Smooth muscle cell (in vitro differentiated cells): ENCODE measurements around the gene PHLDB1. TPM values are rescaled to one million over a fixed set of nuclear protein-coding genes. Genes with fewer than 3 reads are reported as not detected.

Source experiments
- DNase-seq: peaks from one replicate; lab custom pipeline; 2025; ENCODE audit not compliant: unreplicated experiment; lab: John Stamatoyannopoulos, UW
- H2AFZ ChIP-seq: fragments of 200-600 bp; sonication (generic); 2 replicates; pipeline ENCODE4 v1.6.0; 2016; ENCODE audit warnings: antibody characterized with exemption, low read depth, mild to moderate bottlenecking
- H3F3A ChIP-seq: fragments of 200-600 bp; sonication (generic); 2 replicates; pipeline ENCODE4 v1.6.0; 2017; ENCODE audit warnings: antibody characterized with exemption, low read depth
- H3K27ac ChIP-seq: fragments of 200-600 bp; sonication (generic); 2 replicates; pipeline ENCODE4 v1.5.1; 2016; ENCODE audit warnings: low read depth, mild to moderate bottlenecking
- H3K27me3 ChIP-seq: fragments of 200-600 bp; sonication (generic); 2 replicates; pipeline ENCODE4 v1.6.1; 2016; ENCODE audit warnings: low read depth, mild to moderate bottlenecking
- H3K36me3 ChIP-seq: fragments of 200-600 bp; sonication (generic); 2 replicates; pipeline ENCODE4 v1.5.1; 2016; ENCODE audit warnings: low read depth
- H3K4me1 ChIP-seq: fragments of 200-600 bp; sonication (generic); 2 replicates; pipeline ENCODE4 v1.5.1; 2016; ENCODE audit warnings: low read depth
- H3K4me2 ChIP-seq: fragments of 200-600 bp; sonication (generic); 2 replicates; pipeline ENCODE4 v1.6.0; 2016; ENCODE audit warnings: mild to moderate bottlenecking
- H3K4me3 ChIP-seq: fragments of 200-600 bp; sonication (generic); 2 replicates; pipeline ENCODE4 v1.5.1; 2016; ENCODE audit warnings: mild to moderate bottlenecking
- H3K79me2 ChIP-seq: fragments of 200-600 bp; sonication (generic); 2 replicates; pipeline ENCODE4 v1.6.0; 2016; ENCODE audit warnings: low read depth, mild to moderate bottlenecking
- H3K9ac ChIP-seq: fragments of 200-600 bp; sonication (generic); 2 replicates; pipeline ENCODE4 v1.6.0; 2016; ENCODE audit warnings: low read depth
- H3K9me3 ChIP-seq: fragments of 200-600 bp; sonication (generic); replicated peaks from 2 replicates; pipeline ENCODE4 v1.5.1; 2016; ENCODE audit warnings: low read depth
- H4K20me1 ChIP-seq: fragments of 200-600 bp; sonication (generic); 2 replicates; pipeline ENCODE4 v1.6.0; 2016; ENCODE audit warnings: low read depth
- WGBS: methylation state at CpG from one replicate; pipeline ENCODE4 v1.1.7; 2016; ENCODE audit warnings: low lambda C conversion rate; 5-methylcytosine and 5-hydroxymethylcytosine counted together
- polyA plus RNA-seq: library from polyadenylated mRNA; unstranded; fragments of >200 nt; fragmentation: Nextera tagmentation; extraction: Ambion mirVana; gene quantifications from 2 replicates; pipeline ENCODE4 v1.2.1, GENCODE V29; 2016
- total RNA-seq: library from RNA; depleted of rRNA; stranded (reverse); fragments of >200 nt; gene quantifications from 2 replicates; pipeline ENCODE4 v1.2.3, GENCODE V29; 2014
- TF ChIP-seq, protein P1 (sequence below): fragments of 200-600 bp; sonication (generic); IDR thresholded peaks from 2 replicates; pipeline ENCODE4 v1.5.1; 2017; ENCODE audit warnings: borderline replicate concordance, mild to moderate bottlenecking, antibody characterized with exemption; ENCODE audit not compliant: insufficient read depth, poor library complexity, severe bottlenecking

Gene PHLDB1
- total and polyA plus RNA-seq, 2 experiments from 2014 or later, result 86.0 to 89.0 TPM

DNA sequence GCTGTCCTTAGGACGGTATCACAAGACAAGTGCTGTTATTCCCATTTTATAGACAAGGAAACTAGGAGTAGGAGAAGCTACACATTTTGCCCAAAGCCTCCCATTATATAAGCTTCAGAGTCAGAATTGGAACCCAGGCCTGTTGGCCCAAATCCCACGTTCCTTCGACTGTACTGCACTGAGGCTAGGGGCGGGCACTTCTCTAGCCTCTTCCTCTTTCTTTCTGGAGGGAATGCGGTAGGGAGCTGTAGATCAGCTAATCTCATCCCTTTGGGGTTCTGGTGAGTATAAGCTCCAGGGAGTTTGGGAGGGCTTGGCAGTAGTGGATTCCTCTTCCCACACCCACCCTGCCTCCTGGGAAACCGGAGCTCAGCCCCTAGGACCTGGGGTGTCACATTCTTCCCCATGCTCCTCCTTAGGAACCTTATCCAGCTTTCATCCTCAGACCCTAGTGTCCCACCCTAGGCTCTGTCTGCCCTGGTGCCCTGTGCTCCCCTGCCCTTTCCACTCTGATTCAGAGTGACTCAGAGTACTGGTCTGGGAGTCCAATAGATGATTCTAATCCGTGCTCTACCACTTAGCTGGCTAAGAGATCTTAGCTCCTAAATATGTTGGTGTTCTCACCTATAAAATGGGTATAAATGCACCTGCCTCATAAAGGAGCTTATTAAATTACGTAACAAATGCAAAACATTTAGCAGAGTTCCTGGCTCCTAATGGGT is 29.3 kb downstream of the PHLDB1 start:
- Histone ChIP-seq H3K4me1 (peaks cover 21% of the 10 kb centered on the region), H3K27me3 (no peaks in the 10 kb centered on the region)
- TF ChIP-seq, protein P1, sequence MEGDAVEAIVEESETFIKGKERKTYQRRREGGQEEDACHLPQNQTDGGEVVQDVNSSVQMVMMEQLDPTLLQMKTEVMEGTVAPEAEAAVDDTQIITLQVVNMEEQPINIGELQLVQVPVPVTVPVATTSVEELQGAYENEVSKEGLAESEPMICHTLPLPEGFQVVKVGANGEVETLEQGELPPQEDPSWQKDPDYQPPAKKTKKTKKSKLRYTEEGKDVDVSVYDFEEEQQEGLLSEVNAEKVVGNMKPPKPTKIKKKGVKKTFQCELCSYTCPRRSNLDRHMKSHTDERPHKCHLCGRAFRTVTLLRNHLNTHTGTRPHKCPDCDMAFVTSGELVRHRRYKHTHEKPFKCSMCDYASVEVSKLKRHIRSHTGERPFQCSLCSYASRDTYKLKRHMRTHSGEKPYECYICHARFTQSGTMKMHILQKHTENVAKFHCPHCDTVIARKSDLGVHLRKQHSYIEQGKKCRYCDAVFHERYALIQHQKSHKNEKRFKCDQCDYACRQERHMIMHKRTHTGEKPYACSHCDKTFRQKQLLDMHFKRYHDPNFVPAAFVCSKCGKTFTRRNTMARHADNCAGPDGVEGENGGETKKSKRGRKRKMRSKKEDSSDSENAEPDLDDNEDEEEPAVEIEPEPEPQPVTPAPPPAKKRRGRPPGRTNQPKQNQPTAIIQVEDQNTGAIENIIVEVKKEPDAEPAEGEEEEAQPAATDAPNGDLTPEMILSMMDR, result no peak

GRCh38 chr11:118638726-118639125 is 31.3 kb downstream of the PHLDB1 start:
- Histone ChIP-seq H3K27me3 (no peaks in the 10 kb centered on the region), H4K20me1 (peaks cover 97% of the 10 kb centered on the region), H3K36me3 (no peaks in the 10 kb centered on the region), H2AFZ (no peak overlapping the region), H3K9me3 (no peaks in the 10 kb centered on the region), H3F3A (no peaks in the 10 kb centered on the region), H3K4me1 (peaks cover 19% of the 10 kb centered on the region), H3K27ac (no peak overlapping the region), H3K4me3 (no peak overlapping the region), H3K9ac (no peak overlapping the region), H3K4me2 (no peak overlapping the region), H3K79me2 (peaks cover 3% of the 10 kb centered on the region)
- TF ChIP-seq, protein P1, result no peak
- 96% methylated on average over 5 of the region's 6 CpGs for WGBS
- DNase-seq, result no peak

More for the DNA sequence above, 29.3 kb downstream of the PHLDB1 start:
- Histone ChIP-seq H3K9me3 (no peaks in the 10 kb centered on the region), H3K4me2 (no peak overlapping the region), H3K79me2 (peaks cover 3% of the 10 kb centered on the region), H3K9ac (no peak overlapping the region), H3F3A (no peaks in the 10 kb centered on the region), H2AFZ (no peak overlapping the region), H4K20me1 (peaks cover 97% of the 10 kb centered on the region), H3K4me3 (no peak overlapping the region), H3K27ac (no peak overlapping the region), H3K36me3 (no peaks in the 10 kb centered on the region)
- no peak for DNase-seq
- 94% methylated on average over 8 of the region's 8 CpGs for WGBS

DNA sequence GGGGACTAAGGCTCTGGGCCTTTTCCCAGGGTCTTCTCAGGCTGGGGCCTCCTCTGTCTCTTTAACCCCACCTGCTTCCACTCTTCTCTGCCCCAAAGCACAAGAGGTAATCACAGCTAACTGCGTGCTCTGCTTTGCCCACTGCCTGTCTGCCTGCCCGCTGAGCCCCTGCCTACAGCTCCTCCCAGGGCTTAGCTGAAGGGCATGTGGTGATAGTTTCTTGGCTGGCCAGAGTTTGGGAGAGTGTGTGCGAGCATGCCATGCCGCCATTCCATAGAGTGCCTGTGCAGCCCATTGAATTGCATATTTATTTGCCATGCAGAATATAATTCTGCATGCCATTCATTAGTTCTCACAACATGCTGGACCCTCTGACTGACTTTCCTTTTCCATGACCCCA is 32.5 kb downstream of the PHLDB1 start:
- peaks cover 3% of the 10 kb centered on the region for H3K79me2 ChIP-seq
- no peaks in the 10 kb centered on the region for H3F3A ChIP-seq
- H2AFZ ChIP-seq, result no peak overlapping the region
- H3K27ac ChIP-seq, result no peak overlapping the region
- no peak overlapping the region for H3K9ac ChIP-seq
- H4K20me1 ChIP-seq, result peaks cover 98% of the 10 kb centered on the region
- WGBS, result 95% methylated on average over 4 of the region's 4 CpGs
- H3K4me1 ChIP-seq, result peaks cover 9% of the 10 kb centered on the region
- no peaks in the 10 kb centered on the region for H3K36me3 ChIP-seq
- H3K4me3 ChIP-seq, result no peak overlapping the region
- H3K4me2 ChIP-seq, result no peak overlapping the region
- DNase-seq, result no peak
- no peaks in the 10 kb centered on the region for H3K9me3 ChIP-seq
- TF ChIP-seq, protein P1, result no peak
- no peaks in the 10 kb centered on the region for H3K27me3 ChIP-seq
